Ecto neural progenitor cell (in vitro differentiated cells): ENCODE measurements around the gene PKN1.
A peak's percentile ranks its signal among the peaks of the same experiment; 100 is the strongest.

Source experiments
- DNase-seq: peaks from one replicate; pipeline ENCODE4 v3.0.0-alpha.2; 2018; ENCODE audit warnings: low spot score

PKN1 gene

DNA sequence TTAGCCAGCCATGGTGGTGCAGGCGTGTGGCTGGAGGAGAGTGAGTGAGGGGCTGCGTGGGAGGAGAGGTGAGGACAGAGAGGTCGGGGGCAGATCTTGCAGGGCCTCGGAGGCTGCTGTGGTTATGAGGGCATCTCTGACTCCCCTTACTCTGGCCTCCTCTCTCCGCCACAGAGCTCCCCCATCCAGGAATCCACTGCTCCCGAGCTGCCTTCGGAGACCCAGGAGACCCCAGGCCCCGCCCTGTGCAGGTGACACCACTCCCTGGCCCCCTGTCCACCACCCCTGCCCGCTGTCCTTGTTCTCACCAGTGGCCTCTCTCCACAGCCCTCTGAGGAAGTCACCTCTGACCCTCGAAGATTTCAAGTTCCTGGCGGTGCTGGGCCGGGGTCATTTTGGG is 34.3 kb downstream of the PKN1 start:
- DNase-seq: no peak

DNA sequence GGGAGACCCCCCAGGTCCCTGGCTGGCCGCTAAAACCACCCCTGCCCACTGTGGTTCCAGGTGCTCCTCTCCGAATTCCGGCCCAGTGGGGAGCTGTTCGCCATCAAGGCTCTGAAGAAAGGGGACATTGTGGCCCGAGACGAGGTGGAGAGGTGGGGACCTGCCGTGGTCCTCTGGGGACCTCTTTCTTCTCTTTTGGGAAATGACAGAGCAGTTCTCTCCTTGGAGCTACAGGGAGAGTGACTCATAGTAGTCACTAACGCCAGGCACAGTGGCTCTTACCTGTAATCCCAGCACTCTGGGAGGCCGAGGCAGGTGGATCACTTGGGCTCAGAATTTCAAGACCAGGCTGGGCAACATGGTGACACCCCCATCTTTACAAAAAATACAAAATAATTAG is 34.7 kb downstream of the PKN1 start:
- DNase-seq: no peak

DNA sequence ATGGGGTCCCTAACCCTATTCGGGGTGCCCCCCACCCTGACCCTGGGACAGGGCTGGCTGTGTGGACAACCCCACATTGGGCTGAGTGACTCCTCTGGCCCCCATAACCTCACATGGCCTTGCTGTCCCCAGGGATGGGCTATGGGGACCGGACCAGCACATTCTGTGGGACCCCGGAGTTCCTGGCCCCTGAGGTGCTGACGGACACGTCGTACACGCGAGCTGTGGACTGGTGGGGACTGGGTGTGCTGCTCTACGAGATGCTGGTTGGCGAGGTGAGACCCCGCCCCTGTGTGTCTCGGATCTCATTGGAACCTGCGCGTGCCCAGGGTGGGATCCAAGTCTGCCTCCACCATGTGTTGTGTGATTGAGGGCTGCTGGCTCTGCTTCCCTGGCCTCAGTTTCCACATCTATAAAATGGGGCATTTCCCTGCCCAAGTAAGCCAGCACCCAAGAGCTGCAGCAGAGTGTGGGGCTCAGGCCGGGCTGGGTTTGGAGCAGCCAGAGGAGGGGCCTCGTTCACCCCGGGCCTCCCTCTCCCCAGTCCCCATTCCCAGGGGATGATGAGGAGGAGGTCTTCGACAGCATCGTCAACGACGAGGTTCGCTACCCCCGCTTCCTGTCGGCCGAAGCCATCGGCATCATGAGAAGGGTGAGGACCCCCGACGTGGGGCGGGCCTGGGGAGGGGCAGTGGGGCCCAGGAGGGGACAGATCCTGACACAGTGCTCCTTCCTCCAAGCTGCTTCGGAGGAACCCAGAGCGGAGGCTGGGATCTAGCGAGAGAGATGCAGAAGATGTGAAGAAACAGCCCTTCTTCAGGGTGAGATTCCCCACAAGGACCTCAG is 37.1 kb downstream of the PKN1 start:
- no peak for DNase-seq

DNA sequence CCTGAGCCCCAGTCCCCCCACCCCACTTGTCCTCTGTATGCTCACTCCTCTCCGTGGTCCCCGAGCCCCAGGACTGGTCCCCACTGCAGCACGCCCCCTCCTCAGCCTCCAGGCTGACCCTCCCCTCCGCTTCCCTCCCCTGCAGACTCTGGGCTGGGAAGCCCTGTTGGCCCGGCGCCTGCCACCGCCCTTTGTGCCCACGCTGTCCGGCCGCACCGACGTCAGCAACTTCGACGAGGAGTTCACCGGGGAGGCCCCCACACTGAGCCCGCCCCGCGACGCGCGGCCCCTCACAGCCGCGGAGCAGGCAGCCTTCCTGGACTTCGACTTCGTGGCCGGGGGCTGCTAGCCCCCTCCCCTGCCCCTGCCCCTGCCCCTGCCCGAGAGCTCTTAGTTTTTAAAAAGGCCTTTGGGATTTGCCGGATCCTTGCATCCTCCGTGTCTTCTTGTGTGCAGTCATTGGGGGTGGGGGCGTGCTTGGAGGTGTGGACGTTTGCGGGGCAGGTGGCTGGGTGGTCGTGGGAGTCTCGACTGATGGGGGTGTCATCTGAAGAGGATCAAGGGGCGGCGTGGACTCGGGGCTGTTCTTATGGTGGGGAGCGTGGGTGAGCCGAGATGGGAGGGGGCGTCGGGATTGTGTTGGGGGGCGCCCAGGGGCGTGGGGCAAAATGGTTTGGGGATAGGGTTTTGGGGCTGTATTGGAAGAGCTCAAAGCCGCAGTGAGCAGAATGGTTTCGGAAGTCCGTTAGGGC is 38.5 kb downstream of the PKN1 start:
- DNase-seq: peak; percentile 50

DNA sequence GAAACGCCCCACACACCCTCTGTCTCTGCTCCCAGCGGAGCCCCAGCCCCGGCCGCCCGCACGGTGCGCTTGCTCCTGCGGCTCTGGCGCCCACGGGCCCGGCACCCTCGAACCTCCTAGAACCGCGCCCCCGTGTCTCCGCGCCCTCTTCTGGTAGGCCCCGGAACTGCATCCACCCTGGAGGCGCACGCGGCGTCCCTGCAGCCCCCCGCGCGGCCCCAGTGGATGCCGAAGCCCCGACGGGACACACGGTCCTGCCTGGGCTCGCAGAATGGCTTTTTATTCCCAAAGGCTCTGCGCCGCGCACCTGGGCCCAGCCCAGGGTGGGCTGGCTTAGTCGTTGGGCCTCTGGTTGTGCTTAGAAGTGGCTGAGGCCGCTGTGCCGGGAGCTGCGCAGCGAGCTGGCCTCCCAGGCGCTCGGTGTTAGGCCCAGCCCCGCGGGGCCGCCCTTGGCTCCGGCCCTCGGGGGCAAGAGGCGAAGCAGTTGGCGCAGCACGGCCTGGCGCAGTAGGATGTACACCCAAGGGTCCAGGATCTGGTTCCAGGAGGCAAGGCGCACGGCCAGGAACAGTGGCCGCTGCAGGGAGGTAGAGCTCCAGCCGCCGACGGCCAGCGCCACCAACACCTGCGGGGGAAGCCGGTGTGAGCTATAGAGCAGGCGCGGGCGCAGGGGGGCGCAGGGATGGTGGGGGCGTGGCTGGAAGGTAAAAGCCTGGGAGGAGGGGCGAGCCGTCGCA is 39.3 kb downstream of the PKN1 start:
- DNase-seq: peak; percentile 90

DNA sequence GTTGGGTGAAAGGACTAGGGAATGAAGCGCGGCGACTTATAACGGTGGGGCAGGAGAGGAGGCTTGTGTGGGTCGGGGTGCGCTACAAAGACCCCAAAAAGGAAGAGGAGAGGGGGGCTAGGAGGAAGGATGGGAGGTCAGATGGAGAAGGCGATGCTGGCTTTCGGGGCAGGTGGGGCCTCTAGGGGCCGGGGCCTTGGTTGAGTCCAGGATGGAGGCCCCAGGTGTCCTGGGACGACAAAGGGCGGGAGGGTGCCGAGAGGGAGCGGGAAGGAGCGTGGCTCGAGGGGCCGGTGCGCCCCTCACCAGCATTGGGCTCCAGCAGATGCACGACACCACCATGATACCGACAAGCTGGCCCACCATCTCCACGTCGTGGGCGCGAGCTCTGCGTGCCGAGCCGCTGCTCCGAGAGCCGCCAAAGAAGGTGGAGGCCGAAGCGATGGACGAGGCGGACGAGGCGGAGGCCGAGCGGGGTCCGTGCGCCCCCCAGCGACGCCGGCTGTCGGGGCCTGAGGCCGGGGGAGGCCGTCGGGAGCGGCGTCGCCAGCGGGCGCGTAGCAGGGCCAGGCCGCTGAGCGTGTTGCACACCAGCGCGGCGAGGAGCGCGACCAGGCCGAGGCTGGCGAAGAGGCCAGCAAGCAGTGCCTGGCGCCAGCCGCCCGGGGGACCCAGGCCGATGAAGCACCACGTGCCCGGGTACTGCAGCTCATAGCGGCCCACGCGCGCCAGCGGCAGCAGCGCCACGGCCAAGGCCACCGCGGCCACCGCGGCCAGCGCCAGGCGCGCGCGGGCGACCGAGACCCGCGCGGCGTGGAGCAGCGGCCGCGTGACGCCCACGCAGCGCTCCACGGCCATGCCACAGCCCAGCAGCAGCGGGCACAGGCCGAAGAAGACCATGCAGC is 40.2 kb downstream of the PKN1 start:
- DNase-seq: peak; percentile 50

DNA sequence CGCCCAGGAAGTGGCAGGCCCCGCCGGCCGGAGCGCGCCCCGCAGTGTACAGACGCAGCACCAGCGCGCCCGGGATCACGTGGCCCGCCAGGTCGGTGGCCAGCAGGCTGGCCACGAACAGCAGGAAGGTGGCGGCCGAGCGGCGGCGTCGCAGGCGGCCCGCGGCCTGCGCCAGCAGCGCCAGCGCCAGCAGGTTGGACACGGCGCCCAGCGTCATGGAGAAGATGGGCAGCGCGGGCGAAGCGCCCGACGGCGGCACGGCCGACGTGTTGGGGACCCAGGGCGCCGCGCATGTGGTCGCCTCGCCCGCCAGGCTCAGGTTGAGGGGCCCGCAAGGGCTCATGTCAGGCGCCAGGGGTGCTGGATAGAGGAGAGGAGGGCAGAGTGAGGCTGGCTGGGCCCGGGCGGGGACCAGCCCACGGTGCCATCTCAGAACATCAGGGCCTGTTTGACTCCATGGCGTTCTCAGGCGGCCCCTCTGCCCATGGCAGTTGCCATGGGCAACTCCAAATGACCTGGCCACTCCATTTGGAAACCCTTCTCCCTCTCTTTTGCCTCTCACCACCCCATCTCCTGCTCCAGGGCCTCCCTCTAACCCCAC is 41.0 kb downstream of the PKN1 start:
- no peak for DNase-seq

DNA sequence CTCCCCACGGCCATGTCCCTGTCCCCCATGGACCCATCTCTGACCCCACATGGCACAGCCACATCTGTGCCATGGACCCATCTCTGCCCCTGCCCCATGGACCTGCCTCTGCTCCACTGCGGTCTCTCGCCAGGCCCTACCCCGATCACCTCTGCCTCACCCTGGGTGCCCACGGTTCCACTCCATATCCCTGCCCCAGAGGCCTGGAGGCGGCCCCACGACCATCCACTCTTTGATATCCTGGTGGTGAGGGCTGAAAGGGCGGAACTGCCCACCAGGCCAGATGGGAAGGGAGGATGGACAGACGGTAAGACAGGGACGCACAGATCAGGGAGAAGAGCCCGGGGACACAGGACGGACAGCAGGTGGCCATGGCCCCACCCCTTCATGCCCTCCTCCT is 41.7 kb downstream of the PKN1 start:
- peak; percentile 47 for DNase-seq

DNA sequence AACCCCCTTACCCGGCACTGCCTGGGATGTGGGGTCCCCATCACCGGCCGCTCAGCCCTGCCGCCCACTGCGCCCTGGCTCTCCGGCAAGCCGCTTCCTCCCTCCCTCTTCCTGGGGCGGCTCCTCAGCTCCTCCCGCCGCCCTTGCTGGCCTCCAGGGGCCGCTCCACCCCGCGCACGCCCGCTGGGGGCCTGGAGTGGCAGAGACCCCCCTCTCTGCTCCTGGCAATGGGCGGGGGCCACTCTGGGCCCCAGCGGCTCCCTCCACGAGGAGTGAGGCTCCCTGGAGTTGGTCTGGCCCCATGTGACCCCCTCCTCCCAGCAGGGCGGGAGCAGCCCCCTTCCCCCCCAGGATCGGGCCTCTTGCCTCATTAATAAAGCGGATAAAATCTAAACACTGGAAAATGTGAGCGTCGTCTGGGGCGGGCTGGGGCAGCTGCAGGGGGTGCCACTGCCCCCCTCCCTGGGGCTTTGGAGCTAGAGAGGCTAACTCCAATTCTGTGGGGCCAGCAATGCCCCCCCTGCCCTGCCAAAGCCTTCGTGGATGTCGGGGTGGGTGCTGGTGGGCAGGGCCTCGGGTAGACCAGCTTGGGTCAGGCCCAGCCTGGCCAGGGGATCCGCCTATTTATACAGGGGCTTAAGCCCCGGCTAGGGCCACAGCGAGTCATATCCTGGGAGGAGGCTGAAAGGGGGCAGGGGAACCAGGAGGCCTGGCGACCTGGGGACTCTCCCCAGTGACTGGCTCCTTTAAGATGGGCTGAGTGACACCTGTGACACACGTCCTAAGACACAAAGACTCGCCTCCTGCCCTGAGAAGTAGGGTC is 42.4 kb downstream of the PKN1 start, which contains the start of gene PTGER1:
TSS of gene PTGER1 (minus strand) at position 104 of the 823 bp plus-strand sequence. CDS start 1,034 bp downstream, outside the sequence.
- peak; percentile 70 for DNase-seq

DNA sequence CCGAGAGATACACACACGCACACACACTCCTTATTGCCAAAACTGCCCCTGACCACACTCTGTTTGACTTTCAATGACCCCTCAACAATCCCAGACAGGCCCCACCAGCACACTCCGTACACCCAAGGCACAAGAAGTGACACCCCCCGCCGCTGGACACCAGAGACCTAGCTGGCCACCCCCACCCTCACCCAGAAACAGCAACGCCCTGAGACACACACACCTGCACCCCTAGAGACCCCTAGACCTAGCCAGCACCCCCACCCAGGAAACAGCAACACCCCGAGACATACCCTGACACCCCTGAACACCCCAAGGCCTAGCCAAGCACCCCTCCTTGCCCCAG is 43.2 kb downstream of the PKN1 start:
- no peak for DNase-seq

DNA sequence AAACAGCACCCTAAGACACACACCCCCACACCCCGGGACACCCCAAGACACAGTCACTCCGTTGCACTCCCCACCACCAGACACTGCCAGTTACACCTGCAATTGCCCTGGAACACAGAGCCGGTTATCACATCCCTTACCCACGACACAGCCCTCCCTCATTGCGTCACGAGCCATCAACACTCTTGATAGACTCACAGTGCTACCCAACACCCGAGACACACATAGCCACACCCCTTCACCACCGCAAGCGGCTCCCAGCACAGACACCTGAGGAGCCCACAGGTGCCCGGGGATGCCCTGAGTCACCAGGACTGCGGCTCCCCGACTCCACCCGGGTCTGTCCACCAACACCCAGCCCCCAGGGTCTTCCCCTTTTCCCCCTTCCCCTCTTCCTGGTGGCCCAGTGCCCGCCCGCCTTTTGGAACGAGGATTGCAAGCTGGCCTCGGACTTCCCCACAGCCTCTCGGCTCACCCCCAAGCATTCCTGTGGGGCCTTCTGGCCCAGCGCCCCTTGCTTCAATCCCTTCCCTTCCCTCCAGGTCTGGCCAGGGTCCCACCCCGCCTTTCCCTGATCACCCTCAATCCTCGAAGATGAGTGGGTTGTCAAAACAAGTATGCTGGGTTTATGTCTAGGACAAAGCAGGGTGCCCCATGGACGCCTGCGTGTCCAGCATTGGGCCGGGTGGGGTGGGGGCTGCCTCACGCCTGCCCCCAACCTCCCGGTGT is 43.7 kb downstream of the PKN1 start:
- DNase-seq: no peak

DNA sequence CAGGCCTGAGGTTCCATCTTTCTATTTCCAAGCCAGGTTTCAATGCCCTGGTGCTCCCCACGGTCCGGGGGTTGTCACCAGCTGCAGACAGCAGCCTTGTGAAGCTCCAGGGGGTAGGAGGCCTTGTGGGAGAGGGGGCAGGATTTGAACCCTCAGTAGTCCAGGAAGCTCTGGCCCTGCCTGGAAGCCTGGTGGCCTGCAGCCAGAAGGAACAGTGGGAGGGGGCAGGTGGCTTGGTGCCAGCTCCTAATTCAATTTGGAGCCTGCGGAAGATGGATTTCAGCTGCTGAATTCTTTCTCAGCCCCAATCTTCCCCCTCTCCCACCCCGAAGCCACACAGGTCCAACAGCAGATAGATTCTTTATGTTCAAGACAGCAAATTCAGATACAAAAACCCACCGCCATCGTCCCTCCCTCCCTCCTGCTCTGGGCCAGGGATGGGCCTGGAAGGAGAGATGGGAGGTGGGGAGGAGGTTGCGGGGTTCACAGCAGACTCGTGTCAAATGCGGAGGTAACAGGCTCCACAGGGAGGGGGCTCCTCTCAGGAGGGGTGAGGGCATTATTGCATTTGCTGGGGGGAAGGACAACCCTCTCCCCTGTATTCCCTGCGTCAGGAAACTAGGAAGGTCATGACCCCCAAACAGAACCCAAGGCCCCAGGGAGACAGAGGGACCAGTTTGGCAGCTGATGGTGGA is 44.5 kb downstream of the PKN1 start:
- DNase-seq: no peak

DNA sequence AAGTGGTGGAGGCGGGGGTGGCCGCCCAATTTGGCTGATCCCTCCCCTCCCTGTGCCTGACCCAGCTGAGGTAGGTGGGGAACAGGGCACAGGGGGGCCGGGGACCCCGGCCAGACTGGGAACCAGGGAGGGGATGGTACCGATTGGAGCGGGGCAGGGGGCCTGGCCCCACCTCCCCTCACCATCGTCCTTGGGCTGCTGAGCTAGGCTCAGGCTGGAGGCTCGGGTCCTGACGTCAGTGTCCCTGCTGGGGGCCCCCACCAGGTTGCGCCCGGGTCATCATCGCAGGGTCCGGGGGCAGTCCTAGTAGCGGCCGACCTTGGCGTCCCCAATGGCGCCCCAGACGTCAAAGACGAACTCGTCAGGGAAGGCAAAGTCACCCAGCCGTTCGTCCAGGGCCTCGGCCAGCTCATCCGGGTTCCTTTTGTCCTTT is 45.0 kb downstream of the PKN1 start:
- DNase-seq: no peak

DNA sequence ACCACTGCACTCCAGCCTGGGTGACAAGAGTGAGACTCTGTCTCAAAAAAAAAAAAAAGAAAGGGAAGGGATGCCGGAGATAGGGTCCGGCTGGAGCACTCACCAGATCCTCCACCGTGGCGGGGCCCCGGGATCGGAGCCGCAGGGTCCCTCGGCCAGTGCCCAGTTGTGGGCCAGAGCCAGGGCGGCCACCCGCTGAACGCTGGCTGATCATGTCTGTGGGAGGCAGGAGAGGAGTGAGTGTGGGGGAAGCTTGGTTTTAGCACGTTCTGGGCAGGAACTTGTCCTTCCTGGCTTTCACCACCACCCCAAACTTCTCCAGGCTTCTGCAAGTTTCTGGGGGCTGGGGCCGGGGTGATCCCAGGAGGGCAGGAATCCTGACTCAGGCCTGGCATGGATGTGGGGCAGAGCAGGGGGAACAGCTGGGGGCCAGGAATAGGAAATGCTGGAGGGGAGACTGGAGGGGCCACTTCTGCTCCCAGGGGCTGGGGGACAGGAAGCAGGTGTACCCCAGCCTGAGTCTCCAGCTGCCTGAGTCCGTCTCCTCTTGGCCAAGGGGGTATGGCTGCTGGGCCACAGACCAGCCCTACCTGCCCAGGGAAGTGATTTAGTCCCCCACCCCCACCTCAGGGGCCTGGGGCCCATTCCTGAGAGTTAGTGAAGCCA is 46.3 kb downstream of the PKN1 start:
- no peak for DNase-seq

DNA sequence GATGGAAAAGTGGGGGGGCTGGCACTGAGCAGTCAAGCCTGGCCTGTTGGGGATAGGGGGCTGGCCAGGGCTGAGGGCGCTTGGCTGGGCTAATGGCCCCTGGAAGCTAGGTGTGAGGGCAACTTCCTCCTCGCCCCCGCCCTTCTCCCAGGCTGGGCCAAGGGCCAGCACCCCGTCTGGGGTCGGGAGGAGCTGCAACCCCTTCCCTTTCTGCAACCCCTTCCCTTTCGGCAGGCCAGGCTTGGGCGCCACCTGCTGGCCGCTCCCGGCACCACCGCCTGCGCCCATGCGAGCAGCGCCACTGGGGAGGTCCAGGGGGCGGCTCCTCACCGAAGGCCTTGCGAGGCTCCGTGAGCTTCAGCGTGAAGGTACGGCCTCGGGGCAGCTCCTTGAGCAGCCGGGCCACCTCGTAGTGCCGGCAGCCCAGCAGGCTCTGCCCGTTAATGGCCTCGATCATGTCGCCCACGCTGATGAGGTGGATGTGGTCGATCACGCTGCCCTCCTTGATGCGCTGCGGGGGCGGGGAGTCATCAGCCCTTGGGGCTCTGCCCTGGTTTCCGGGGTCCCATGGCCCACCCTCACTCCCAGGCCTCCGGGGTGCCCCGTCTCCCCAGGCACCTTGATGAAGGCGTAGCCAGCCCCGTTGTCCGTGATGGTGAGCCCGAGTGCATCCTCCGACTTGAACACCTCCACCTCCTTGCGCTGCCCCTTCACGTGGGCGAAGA is 47.0 kb downstream of the PKN1 start:
- DNase-seq: peak; percentile 88

DNA sequence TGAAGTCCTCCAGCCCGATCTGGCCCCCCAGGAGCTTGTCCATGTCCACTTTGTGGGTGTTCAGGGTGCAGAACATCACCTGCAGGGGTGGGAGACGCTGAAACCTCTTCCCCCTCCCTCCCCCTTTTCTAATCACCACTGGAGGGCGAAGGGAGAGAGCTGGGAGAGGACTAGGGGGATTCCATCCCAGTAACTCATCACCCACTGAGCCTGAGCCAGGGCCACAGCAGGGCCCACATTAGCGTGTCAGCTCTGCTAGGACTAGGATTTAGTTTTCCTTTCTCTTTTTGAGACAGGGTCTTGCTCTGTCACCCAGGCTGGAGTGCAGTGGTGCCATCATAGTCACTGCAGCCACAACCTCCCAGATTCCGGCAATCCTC is 47.6 kb downstream of the PKN1 start:
- no peak for DNase-seq

DNA sequence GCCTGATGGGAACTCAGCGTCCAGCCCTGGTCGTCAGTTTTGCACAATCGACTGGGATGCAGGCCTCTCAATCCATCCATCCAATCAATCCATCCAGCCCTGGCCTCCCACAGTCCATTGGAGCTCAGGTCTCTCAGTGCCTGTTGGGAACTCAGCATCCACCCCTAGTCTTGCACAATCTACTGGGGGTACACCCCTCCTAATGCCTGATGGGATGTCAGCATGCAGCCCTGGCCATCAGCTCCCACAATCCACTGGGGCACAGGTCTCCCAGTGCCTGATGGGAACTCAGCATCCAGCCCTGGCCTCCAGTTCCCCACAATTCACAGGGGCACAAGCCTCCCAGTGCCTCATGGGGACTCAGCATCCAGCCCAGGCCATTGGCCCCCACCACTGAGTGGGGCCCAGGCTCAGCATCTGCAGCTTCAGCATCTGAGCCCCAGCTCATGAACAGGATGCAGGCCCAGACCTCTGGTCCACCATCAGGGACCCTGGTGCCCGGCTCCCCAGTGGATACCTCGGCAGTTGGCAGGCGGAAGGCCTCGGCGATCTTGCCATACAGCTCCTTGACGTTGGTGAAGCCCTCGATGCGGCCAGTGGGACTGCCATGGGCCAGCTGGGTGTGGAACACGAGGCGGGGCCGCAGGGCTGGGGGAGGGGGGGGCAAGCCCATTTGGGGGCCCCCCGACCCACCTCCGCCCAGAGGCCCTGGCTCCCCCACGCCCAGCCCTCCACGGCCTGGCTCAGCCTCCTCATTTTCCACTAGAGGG is 49.3 kb downstream of the PKN1 start:
- no peak for DNase-seq
